Heart left ventricle (tissue), 16 donors: Measurements from ENCODE around the gene ACTR1A. TPM values are rescaled to one million over a fixed set of nuclear protein-coding genes. Genes with fewer than 3 reads are reported as not detected.

Experiments used
- ATAC-seq, 4 donors: fragments of 200-7000 bp; cut with Tn5 transposase; one replicate each; pipeline ENCODE4 v1.9.1; 2020 to 2022; ENCODE audit warnings: moderate library complexity in 4 of 4, mild to moderate bottlenecking in 3 of 4, moderate number of reproducible peaks in 1 of 4
- DNase-seq, 5 donors: peaks; one replicate each; pipeline ENCODE4 v3.0.0-alpha.2; 2020
- H3K27ac ChIP-seq, 12 donors: fragments of 200-600 bp; sonication (generic) in 4 of 12; one replicate each; pipeline versions ENCODE4 v1.5.0 to v1.8.0; 2016 to 2022; ENCODE audit warnings: mild to moderate bottlenecking in 2 of 12
- H3K27me3 ChIP-seq, 9 donors: fragments of 200-600 bp; sonication (generic) in 2 of 9; one replicate each; pipeline versions ENCODE4 v1.5.1 to v1.8.0; 2016 to 2022; ENCODE audit warnings: mild to moderate bottlenecking in 3 of 9
- H3K36me3 ChIP-seq, 9 donors: fragments of 200-600 bp; sonication (generic) in 2 of 9; one replicate each; pipeline versions ENCODE4 v1.5.0 to v1.8.0; 2018 to 2022; ENCODE audit warnings: mild to moderate bottlenecking in 2 of 9
- H3K4me1 ChIP-seq, 12 donors: fragments of 200-600 bp; sonication (generic) in 4 of 12; one replicate each; pipeline versions ENCODE4 v1.5.0 to v1.8.0; 2016 to 2022; ENCODE audit warnings: mild to moderate bottlenecking in 3 of 12
- H3K4me3 ChIP-seq, 12 donors: fragments of 200-600 bp; sonication (generic) in 4 of 12; one replicate each; pipeline versions ENCODE4 v1.5.0 to v1.8.0; 2017 to 2022; ENCODE audit warnings: mild to moderate bottlenecking in 9 of 12, moderate library complexity in 4 of 12
- H3K9me3 ChIP-seq, 12 donors: fragments of 200-600 bp; sonication (generic) in 4 of 12; one replicate each; pipeline versions ENCODE4 v1.5.0 to v1.8.0; 2016 to 2022; ENCODE audit warnings: mild to moderate bottlenecking in 1 of 12
- POLR2A ChIP-seq, 2 donors: fragments of 450-650 bp; IDR thresholded peaks; one replicate each; pipeline ENCODE4 v1.6.1; 2017; ENCODE audit warnings: antibody characterized with exemption in 2 of 2, mild to moderate bottlenecking in 2 of 2, moderate library complexity in 2 of 2
- WGBS, 4 donors: extraction: QIAGEN DNeasy Blood & Tissue Kit in 2 of 4; methylation state at CpG; one replicate each; pipeline versions ENCODE4 v1.1.5 to v1.1.7; 2013 to 2018; 5-methylcytosine and 5-hydroxymethylcytosine counted together
- intact Hi-C, 10 donors: fragments of 100-400 bp; cut with DNase I; formaldehyde crosslinking; loops; one replicate each; pipeline versions ENCODE4 v1.11.1 to v1.14.2; 2022
- polyA plus RNA-seq, 2 donors: library from polyadenylated mRNA; stranded (reverse); fragments of 200-250 nt; gene quantifications; one replicate each; pipeline ENCODE4 v1.2.3, GENCODE V29; 2013
- total RNA-seq, 9 donors: library from RNA; depleted of rRNA in 2 of 9; stranded (reverse); fragments of >200 nt in 2 of 9; fragmentation: NEBNext Ultra II Directional in 3 of 9; extraction: Animal tissue kit (Norgen Biotek cat#: 25700) in 3 of 9; gene quantifications; one replicate each; pipeline versions ENCODE4 v1.1.0 to v1.2.4, GENCODE V29; 2016 to 2023
- TF ChIP-seq, protein P1 (sequence below), 12 donors: fragments of 200-600 bp; sonication (generic) in 4 of 12; IDR thresholded peaks; one replicate each; pipeline versions ENCODE4 v1.5.0 to v1.8.0; 2018 to 2022; ENCODE audit warnings: antibody characterized with exemption in 12 of 12, mild to moderate bottlenecking in 5 of 12
- donor health status: ischemic (EF 13 %, LVEDD 7.1; RV severe dilation, severe dysfunction).
- donor health status: healthy with polysubstance abuse.
- donor health status: DM: no; HTN: yes; CAD: no.
- donor health status: DM: no; HTN: no; CAD: no.
- donor health status: ischemic (EF 25% LVEDD 6.9; RV normal size, moderate dysfunction).
- donor health status: ischemic (EF 25% LVEDD 5.7; RV mildly dilated, moderate dysfunction).
- donor health status: healthy.
- donor health status: DM: yes; HTN: yes; CAD: no.
- donor health status: ischemic (EF 35%, LVEDD 5.7; RV mildly dilated, moderate dysfunction).
- donor health status: nonischemic (EF 11% LVEDD 7.7; RV severe dilation, severe dysfunction).
- donor health status: DM: yes; HTN: yes; CAD: no.
- donor health status: PGD.
- donor health status: ischemic (EF 29% LVEDD 5.4; RV normal size, mild dysfunction).
- donor health status: nonischemic (EF 23%, LVEDD 6.1; RV moderate dilation, normal function).

Gene ACTR1A
- total and polyA plus RNA-seq, 11 donors = 100 to 175 (median 119) TPM

- no peak overlapping the region for H3K27ac ChIP-seq
- no peaks in the 10 kb centered on the region for H3K9me3 ChIP-seq
- DNase-seq (no peak), ATAC-seq (no peak)
- H3K27me3 ChIP-seq = peaks cover 0 to 12% (median 0%) of the 10 kb centered on the region in 9 donors
- 29 to 93% (median 73%) methylated on average over 1 of the region's 1 CpG for WGBS, 4 donors
- H3K4me1 ChIP-seq = peaks cover 0 to 47% (median 0%) of the 10 kb centered on the region in 12 donors
- no peak for TF ChIP-seq POLR2A (IDR thresholded peaks at IDR 0.05)
- TF ChIP-seq, protein P1, sequence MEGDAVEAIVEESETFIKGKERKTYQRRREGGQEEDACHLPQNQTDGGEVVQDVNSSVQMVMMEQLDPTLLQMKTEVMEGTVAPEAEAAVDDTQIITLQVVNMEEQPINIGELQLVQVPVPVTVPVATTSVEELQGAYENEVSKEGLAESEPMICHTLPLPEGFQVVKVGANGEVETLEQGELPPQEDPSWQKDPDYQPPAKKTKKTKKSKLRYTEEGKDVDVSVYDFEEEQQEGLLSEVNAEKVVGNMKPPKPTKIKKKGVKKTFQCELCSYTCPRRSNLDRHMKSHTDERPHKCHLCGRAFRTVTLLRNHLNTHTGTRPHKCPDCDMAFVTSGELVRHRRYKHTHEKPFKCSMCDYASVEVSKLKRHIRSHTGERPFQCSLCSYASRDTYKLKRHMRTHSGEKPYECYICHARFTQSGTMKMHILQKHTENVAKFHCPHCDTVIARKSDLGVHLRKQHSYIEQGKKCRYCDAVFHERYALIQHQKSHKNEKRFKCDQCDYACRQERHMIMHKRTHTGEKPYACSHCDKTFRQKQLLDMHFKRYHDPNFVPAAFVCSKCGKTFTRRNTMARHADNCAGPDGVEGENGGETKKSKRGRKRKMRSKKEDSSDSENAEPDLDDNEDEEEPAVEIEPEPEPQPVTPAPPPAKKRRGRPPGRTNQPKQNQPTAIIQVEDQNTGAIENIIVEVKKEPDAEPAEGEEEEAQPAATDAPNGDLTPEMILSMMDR (IDR thresholded peaks at IDR 0.05) = no peak
- no peaks in the 10 kb centered on the region for H3K36me3 ChIP-seq
- intact Hi-C loops = no loop called here
- no peak overlapping the region for H3K4me3 ChIP-seq
Measured at GRCh38 chr10:102438374-102438773, 64.1 kb downstream of the ACTR1A start.

GRCh38 chr10:102437515-102437914 is 65.0 kb downstream of the ACTR1A start:
- Histone ChIP-seq H3K36me3 (no peaks in the 10 kb centered on the region), H3K27me3 (peaks cover 0 to 12% (median 0%) of the 10 kb centered on the region in 9 donors), H3K9me3 (no peaks in the 10 kb centered on the region), H3K4me3 (peak overlapping the region in 1 of 12 donors; percentile 57), H3K27ac (no peak overlapping the region), H3K4me1 (peaks cover 0 to 52% (median 1%) of the 10 kb centered on the region in 12 donors)
- no peak for TF ChIP-seq POLR2A (IDR thresholded peaks at IDR 0.05)
- TF ChIP-seq, protein P1 (IDR thresholded peaks at IDR 0.05) = no peak
- intact Hi-C loops = no loop called here
- 94 to 98% (median 95%) methylated on average over 3 of the region's 3 CpGs for WGBS, 4 donors
- DNase-seq (no peak), ATAC-seq (no peak)

DNA sequence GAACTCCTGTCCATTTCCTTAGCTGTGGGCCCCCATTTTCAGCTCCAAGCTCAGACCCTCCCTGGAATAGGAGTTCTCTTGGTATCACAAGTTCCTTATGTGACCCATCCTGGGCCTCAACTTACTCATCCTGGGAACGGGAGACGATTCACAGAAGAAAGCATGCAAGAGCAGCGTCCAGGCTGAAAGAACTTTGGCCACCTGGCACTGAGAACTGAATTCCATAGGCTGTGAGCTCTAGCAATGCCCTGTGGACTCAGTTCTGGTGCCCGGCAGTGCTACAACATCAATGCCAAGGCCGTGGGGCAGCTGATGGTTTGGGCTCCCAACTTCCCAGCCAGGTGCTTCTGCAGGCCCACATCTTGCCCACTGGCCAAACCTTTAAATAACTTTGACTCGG is 66.2 kb downstream of the ACTR1A start:
- Histone ChIP-seq H3K4me1 (peaks cover 0 to 59% (median 10%) of the 10 kb centered on the region in 12 donors), H3K9me3 (no peaks in the 10 kb centered on the region), H3K4me3 (peak overlapping the region in 3 of 12 donors; percentile 10 to 57 (median 38)), H3K27ac (peak overlapping the region in 1 of 12 donors; percentile 89), H3K36me3 (no peaks in the 10 kb centered on the region), H3K27me3 (peaks cover 0 to 12% (median 0%) of the 10 kb centered on the region in 9 donors)
- intact Hi-C loops = no loop called here
- no peak for TF ChIP-seq POLR2A (IDR thresholded peaks at IDR 0.05)
- TF ChIP-seq, protein P1 (IDR thresholded peaks at IDR 0.05) = no peak
- DNase-seq (no peak), ATAC-seq (no peak)
- WGBS, 4 donors = 73 to 83% (median 78%) methylated on average over 6 of the region's 6 CpGs

GRCh38 chr10:102435529-102436233 is 66.8 kb downstream of the ACTR1A start:
- Histone ChIP-seq H3K36me3 (no peaks in the 10 kb centered on the region), H3K27ac (peak overlapping the region in 4 of 12 donors; percentile 6 to 89 (median 33)), H3K27me3 (peaks cover 0 to 12% (median 0%) of the 10 kb centered on the region in 9 donors), H3K4me3 (peak overlapping the region in 8 of 12 donors; percentile 0 to 57 (median 32)), H3K9me3 (no peaks in the 10 kb centered on the region), H3K4me1 (peaks cover 0 to 64% (median 12%) of the 10 kb centered on the region in 12 donors)
- WGBS, 4 donors = 10 to 22% (median 15%) methylated on average over 8 to 14 of the region's 14 CpGs
- intact Hi-C loops = no loop called here
- no peak for TF ChIP-seq POLR2A (IDR thresholded peaks at IDR 0.05)
- TF ChIP-seq, protein P1 (IDR thresholded peaks at IDR 0.05) = no peak
- no peak for ATAC-seq
- no peak for DNase-seq
